HFF-Myc (cell line): ENCODE measurements around the gene LIN54.

Experiments
- DNase-seq: peaks from one replicate; pipeline ENCODE4 v3.0.0-alpha.2; 2011; ENCODE audit warnings: low read depth; ENCODE audit errors: extremely low read depth
- H3K4me3 ChIP-seq: replicated peaks from 2 replicates; pipeline ENCODE4 v1.5.1; 2011; ENCODE audit warnings: low read depth, mild to moderate bottlenecking, control low read depth, low read length
- TF ChIP-seq, protein P1 (sequence below): IDR thresholded peaks from 2 replicates; pipeline ENCODE4 v1.5.1; 2012; ENCODE audit warnings: mild to moderate bottlenecking, low read depth, low read length, control low read depth; ENCODE audit errors: missing control alignments

Gene LIN54

DNA sequence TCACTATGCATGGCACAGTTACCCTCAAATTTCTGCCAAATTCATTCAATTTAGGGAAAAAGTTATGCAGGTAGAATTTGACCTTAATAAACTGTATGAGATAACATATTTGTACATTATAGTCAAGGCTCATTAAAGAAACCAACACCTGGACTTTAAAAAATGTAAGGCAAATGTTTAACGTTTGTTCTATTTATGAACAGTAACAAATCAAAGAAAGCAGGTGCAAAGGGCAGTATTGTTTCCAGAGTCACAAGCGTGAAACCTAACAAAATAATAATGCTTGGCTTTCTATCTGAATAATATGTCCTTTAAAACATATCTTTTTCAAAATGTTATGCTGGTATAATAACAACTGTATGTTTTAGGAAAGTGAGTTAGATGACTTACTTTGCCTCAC lies 41.2 kb downstream of the LIN54 start:
- no peak for DNase-seq
- TF ChIP-seq, protein P1, sequence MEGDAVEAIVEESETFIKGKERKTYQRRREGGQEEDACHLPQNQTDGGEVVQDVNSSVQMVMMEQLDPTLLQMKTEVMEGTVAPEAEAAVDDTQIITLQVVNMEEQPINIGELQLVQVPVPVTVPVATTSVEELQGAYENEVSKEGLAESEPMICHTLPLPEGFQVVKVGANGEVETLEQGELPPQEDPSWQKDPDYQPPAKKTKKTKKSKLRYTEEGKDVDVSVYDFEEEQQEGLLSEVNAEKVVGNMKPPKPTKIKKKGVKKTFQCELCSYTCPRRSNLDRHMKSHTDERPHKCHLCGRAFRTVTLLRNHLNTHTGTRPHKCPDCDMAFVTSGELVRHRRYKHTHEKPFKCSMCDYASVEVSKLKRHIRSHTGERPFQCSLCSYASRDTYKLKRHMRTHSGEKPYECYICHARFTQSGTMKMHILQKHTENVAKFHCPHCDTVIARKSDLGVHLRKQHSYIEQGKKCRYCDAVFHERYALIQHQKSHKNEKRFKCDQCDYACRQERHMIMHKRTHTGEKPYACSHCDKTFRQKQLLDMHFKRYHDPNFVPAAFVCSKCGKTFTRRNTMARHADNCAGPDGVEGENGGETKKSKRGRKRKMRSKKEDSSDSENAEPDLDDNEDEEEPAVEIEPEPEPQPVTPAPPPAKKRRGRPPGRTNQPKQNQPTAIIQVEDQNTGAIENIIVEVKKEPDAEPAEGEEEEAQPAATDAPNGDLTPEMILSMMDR, result no peak
- no peak overlapping the region for H3K4me3 ChIP-seq

DNA sequence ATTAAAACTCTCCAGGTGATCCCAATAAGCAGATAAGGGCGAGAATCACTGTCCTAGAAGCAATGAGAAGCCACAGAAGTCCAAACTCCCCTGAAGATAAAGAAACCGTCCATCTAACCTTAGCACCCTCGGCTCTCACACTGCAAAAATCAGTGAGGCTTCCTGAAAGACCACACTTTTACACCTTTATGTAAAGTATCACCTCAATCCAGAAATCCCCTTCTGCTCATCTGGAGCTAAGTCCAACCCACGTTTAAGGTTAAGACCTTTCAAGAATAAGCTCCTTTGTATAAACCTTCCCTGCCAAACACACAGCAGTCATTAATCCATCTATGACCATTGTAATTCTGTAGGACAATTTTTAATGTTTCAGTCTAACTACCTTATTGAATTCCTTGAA lies 41.7 kb downstream of the LIN54 start:
- no peak overlapping the region for H3K4me3 ChIP-seq
- TF ChIP-seq, protein P1, result no peak
- DNase-seq, result no peak

DNA sequence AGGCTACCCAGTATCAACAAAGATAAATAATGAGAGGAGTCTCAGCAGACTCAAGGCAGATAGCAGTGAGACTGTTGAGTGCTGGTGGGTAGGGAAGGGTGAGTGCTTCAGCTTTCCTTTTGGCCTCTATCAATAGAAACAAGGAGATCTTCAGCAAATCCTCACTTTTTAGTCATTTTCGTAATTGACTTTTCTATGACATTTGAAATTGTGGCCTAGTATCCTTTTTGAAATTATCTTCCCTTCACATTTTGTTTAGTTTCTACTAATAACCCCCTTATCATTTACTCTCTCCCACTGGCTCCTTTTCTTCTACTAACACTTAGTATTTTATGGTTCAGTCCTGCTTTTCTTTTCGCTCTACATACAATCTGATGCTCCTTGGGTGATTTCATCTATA lies 44.9 kb downstream of the LIN54 start:
- TF ChIP-seq, protein P1, result no peak
- H3K4me3 ChIP-seq, result no peak overlapping the region
- no peak for DNase-seq

DNA sequence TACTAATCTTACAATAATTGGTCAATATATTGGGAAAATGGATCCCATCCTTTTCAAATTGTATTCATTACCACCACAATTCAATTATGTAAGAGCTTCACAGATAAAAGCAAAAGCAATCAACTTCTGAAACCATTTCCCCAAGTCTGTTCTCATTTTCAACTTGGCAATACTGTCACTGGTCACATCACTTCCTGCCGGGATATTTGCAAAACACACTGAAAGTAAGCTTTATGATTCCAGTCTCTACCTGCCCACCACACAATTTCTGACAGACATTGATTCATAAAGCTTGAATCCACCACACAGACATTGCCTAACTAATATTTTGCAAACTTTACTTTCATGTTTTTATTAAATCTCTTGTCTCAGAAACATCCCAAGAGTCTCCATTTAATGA lies 53.6 kb downstream of the LIN54 start:
- TF ChIP-seq, protein P1, result no peak
- no peak for DNase-seq
- H3K4me3 ChIP-seq, result no peak overlapping the region

DNA sequence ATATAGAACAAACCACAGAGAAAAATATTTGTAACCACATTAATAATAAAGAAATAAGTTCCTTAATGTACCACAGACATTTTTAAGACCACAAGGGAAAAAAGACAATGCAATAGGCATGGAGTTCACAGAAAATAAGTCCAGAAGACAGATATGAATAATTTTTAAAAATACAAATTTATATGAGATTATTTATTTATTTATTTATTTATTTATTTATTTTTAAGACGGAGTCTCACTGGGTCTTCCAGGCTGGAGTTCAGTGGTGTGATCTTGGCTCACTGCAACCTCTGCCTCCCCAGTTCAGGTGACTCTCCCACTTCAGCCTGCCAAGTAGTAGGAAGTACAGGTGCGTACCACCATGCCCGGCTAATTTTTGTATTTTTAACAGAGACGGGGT lies 56.4 kb downstream of the LIN54 start:
- TF ChIP-seq, protein P1, result no peak
- no peak overlapping the region for H3K4me3 ChIP-seq
- DNase-seq, result no peak

DNA sequence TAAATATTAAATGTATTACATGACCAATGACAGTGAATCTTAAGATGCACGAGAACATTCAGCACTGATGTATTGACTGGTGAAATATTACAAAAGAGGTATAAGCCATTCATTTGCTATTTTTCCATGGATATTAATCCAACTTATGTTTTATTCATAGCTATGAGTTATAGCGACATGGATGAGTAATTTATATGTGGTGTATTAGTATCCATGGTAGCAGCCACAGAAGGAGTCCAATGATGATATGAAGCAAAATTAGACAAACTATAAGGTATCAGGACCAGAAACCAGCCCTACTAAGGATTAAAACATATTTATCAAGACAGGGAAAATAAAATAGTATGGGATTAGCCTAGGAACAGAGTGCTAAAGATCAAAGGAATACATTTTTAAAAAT lies 59.4 kb downstream of the LIN54 start:
- TF ChIP-seq, protein P1, result no peak
- no peak overlapping the region for H3K4me3 ChIP-seq
- DNase-seq, result no peak

DNA sequence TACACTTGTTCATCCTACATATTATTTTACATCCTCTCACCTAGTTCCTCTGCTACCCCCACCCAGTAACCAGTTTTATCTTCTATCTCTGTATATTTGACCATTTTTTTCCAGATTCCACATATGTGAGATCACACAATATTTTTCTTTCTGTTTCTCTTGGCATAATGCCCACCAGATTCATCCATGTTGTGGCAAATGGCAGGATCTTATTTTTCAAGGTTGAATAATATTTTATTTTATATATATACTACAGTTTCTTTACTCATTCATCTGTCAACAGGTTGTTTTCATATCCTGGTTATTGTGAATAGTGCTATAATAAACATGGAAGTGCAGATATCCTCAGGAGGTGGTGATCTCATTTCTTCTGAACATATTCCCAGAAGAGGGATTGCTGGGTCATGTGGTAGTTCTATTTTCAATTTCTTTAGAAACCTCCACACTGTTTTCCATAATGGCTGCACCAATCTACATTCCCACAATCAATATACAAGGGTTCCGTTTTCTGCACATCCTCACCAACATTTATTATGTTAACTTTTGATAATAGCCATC lies 61.9 kb downstream of the LIN54 start:
- TF ChIP-seq, protein P1, result no peak
- no peak for DNase-seq
- H3K4me3 ChIP-seq, result no peak overlapping the region
